Measurements from ENCODE around the gene CDH23. TPM values are rescaled to one million over a fixed set of nuclear protein-coding genes. Genes with fewer than 3 reads are reported as not detected.

CDH23 gene
- total and polyA plus RNA-seq, 9 of the 15 experiments (the other 6 are each of a cell fraction or from before 2014, with no cell fraction given) = 0.18 to 1.2 (median 0.47) TPM

GRCh38 chr10:71763352-71764127 is 366.8 kb downstream of the CDH23 start (continued):
- TF ChIP-seq NFIC (IDR thresholded peaks at IDR 0.05) = peak; percentile 80
- peak in 1 of 2 experiments; percentile 34; a peak in 1 of 4 replicates for TF ChIP-seq HDAC1 (IDR thresholded peaks at IDR 0.05)
- TF ChIP-seq ZNF134 (CRISPR knock-in tag; conservative IDR thresholded peaks at IDR 0.05) = no peak
- TF ChIP-seq HNRNPL (IDR thresholded peaks at IDR 0.05; ENCODE audit: low read depth, low read length) = no peak
- TF ChIP-seq RAD51 (IDR thresholded peaks at IDR 0.05; ENCODE audit: borderline replicate concordance, low read depth) = no peak
- no peak for TF ChIP-seq NR0B1 (IDR thresholded peaks at IDR 0.05; ENCODE audit: partially characterized antibody)
- no peak for TF ChIP-seq U2AF1 (optimal IDR thresholded peaks at IDR 0.05; ENCODE audit: low read depth, low read length)
- TF ChIP-seq ILF3 (IDR thresholded peaks at IDR 0.05; ENCODE audit: borderline replicate concordance) = no peak
- TF ChIP-seq FOXM1 (IDR thresholded peaks at IDR 0.05; ENCODE audit: low read depth) = no peak
- no peak for TF ChIP-seq FOXM1 (CRISPR knock-in tag; IDR thresholded peaks at IDR 0.05; ENCODE audit: low read depth)
- TF ChIP-seq NKRF (IDR thresholded peaks at IDR 0.05; ENCODE audit: borderline replicate concordance) = no peak
- TF ChIP-seq NRF1 (conservative IDR thresholded peaks at IDR 0.05 in 1 of 2, IDR thresholded peaks at IDR 0.05 in 1 of 2) = no peak
- TF ChIP-seq FUS (optimal IDR thresholded peaks at IDR 0.05; ENCODE audit: low read depth, low read length) = no peak
- no peak for TF ChIP-seq ARID3A (IDR thresholded peaks at IDR 0.05; ENCODE audit: borderline replicate concordance, low read depth, low read length)
- TF ChIP-seq ZNF707 (CRISPR knock-in tag; conservative IDR thresholded peaks at IDR 0.05) = no peak
- no peak for TF ChIP-seq OTX1 (CRISPR knock-in tag; IDR thresholded peaks at IDR 0.05)
- no peak for TF ChIP-seq FOSL1 (tag; conservative IDR thresholded peaks at IDR 0.05)
- TF ChIP-seq CXXC5 (CRISPR knock-in tag; IDR thresholded peaks at IDR 0.05) = peak; percentile 11; the same call in 1 of the 2 replicates
- no peak for TF ChIP-seq MTA1 (IDR thresholded peaks at IDR 0.05; ENCODE audit: borderline replicate concordance)
- no peak for TF ChIP-seq CREM (IDR thresholded peaks at IDR 0.05; ENCODE audit: low read depth)
- no peak for TF ChIP-seq CCAR2 (IDR thresholded peaks at IDR 0.05; ENCODE audit: low read depth, low read length)
